Head of caudate nucleus (tissue), 42 donors: Measurements from ENCODE around the gene ARL6IP1.
"Not testable (repeated sequence)": the region's sequence is repeated elsewhere in the genome, so short reads cannot be mapped to it uniquely, and the experiment has no call there.

Experiments
- DNase-seq, 42 donors: peaks; one replicate each; pipeline versions ENCODE4 v3.0.0 to v3.0.0-alpha.2; 2020 to 2021; ENCODE audit warnings: mixed read lengths in 7 of 42
- intact Hi-C: fragments of 100-400 bp; cut with DNase I; formaldehyde crosslinking; loops from one replicate; pipeline ENCODE4 v1.15.0; 2022

The ARL6IP1 gene

GRCh38 chr16:18776334-18776733, 25.0 kb downstream of the ARL6IP1 start:
- intact Hi-C loops, DNase-seq: not testable (repeated sequence)

DNA sequence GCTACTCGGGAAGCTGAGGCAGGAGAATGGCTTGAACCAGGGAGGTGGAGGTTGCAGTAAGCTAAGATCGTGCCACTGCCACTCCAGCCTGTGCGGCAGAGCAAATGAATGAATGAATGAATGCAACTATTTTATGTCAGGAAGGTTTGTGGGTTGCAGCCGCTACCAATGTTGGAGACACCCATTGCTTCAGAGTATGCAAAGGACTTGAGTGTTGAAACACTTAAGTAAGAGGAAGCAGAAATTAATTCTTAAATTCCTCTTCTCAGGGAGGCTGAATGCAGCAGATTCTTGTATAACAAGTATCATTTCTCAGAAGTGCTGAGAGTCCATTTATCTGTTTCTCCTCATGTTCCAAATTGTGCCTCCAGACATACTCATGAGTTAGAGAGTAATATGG, 26.7 kb downstream of the ARL6IP1 start:
- intact Hi-C loops, DNase-seq: not testable (repeated sequence)

GRCh38 chr16:18772171-18772570, 29.2 kb downstream of the ARL6IP1 start:
- intact Hi-C loops, DNase-seq: not testable (repeated sequence)

- DNase-seq, intact Hi-C loops: not testable (repeated sequence)
These were observed 30.9 kb downstream of the ARL6IP1 start for GRCh38 chr16:18770336-18770962.

DNA sequence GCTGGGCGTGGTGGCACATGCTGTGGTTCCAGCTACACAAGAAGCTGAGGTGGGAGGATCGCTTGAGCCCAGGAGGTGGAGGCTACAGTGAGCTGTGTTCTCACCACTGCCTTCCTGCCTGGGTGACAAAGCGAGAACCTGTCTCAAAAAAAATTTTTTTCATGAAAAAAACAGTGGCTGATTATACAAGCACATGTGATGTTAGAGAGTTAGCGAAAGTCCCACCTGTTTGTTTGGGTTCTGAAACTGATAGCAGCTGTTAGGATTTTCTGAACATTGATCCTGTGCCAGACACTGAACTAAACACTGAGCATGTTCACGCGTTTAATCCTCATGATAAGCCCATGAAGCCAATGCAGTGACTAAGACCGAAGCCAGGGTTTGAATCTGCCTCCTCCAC, 34.1 kb downstream of the ARL6IP1 start:
- intact Hi-C loops, DNase-seq: not testable (repeated sequence)

DNA sequence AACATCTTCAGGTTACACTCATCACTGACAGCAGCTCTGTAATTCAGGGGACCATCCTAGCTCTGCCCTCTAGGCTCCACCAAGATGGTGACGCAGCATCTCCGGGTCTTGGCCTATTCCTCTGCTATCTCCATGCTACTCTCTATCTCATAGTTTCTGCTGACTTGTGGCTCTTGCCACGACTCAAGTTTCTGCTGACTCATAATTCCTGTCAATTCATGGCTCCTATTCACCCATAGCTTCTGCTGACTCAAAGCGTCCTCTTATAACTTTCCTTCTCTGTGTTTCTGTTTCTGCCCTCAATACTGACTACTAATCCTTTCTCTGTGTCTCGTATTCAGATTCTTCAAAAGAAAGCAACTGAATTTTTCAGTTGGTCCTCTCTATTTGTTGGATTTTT, 38.6 kb downstream of the ARL6IP1 start:
- intact Hi-C loops, DNase-seq: not testable (repeated sequence)

DNA sequence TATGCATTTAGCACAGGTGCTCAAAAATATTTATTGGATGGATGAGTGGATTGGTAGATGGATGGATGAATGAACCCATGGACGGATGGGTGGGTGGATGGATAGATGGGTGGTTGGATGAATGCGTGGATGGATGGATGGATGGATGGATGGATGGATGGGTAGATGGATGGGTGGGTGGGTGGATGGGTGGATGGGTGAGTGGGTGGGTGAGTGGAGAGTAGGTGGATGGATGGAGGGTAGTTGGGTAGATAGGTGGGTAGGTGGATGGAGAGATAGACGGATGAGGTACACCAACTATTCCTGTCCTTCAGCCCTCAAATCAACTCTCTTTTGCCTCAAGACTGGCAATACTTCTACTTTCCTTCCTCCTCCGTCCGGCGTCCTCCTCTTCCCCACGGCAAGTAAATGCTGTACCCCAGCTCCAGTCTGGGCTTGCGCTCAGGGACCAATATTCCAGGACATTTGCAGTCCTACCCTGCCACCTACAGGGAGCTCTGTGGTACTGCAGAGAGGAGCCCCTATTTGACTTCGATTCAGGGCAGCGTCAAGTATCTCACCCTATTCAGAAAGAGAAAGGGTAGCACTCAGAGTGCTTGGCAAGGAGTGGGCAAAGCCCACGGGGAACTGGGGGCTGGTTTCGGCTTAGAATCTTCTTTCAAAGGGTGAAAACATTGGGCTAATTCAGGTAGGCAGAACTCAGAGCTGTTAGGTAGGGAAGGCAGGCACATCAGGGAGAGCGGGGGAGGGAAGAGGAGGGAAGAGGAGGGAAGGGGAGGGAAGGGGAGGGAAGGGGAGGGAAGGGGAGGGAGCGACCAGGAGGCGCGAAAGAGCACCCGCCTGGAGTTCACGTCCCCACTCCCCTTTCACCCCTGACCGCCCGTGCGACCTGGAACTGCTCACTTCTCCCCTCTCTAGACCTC, 41.5 kb downstream of the ARL6IP1 start:
- DNase-seq: peak in 41 of 42 donors; percentile 13 to 80 (median 55)
- intact Hi-C loops: not testable (repeated sequence)

- intact Hi-C loops, DNase-seq: not testable (repeated sequence)
These were observed 43.2 kb downstream of the ARL6IP1 start for GRCh38 chr16:18757960-18758660.

GRCh38 chr16:18756639-18757038, 44.7 kb downstream of the ARL6IP1 start:
- intact Hi-C loops, DNase-seq: not testable (repeated sequence)

GRCh38 chr16:18742870-18743269, 58.5 kb downstream of the ARL6IP1 start:
- intact Hi-C loops, DNase-seq: not testable (repeated sequence)
